ENCODE data around the gene RNF208. TPM values are rescaled to one million over a fixed set of nuclear protein-coding genes. Genes with fewer than 3 reads are reported as not detected.
A peak's percentile ranks its signal among the peaks of the same experiment; 100 is the strongest.

RNF208 gene, protein sequence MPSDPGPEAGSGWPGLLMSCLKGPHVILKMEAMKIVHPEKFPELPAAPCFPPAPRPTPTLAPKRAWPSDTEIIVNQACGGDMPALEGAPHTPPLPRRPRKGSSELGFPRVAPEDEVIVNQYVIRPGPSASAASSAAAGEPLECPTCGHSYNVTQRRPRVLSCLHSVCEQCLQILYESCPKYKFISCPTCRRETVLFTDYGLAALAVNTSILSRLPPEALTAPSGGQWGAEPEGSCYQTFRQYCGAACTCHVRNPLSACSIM
- total RNA-seq (not detected), polyA plus RNA-seq (8.1 TPM)

DNA sequence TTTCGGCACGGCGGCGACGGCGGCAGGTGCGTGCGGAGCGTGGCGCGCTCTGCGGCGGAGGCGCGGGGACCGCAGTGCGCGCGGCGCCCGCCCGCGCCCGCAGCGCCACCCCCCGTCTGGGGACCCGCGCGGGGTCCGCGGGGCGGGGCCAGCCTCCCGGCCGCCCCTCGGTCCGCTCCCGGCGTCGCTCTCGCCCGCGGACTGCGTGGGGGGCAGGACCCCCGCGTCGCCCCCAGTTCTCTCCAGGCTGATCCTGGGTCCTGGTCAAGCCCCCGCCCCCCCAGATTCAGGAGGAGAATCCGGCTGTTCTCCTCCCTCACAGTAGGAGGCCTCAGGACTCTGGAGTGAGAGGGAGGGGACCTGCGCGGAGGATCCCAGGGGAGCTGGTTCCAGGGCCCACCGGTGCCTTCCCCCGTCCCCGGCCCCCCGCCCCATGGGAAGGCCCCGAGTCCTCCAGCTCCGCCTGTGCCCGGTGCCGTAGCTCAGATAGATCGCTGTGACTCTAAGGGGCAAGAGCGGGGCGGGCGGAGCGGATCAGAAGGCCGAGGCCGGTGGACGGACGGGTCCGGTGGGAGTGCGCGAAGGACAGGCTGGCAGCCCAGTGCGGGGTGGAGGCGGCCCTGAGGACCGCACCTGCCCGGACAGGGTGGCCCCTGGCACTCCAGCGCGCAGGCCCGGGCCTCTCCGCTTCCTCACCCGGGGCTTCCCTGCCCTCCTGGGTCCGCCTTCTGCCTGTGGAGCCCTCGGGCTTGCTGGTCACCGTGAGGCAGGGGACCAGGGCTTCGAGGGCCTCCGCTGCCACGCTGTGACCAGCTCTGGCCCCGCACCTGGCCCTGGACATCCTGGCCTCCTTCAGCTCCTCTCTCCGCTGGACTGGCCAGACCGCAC is at the start of gene RNF208:
Gene RNF208, minus strand, starts transcription at position 51 of the 888 bp plus-strand sequence. CDS start 1,028 bp downstream, outside the sequence.
- WGBS = 4% methylated on average over 85 of the region's 88 CpGs
- H3K36me3 ChIP-seq (ENCODE audit: insufficient read depth) = no peaks in the 10 kb centered on the region
- H3K4me1 ChIP-seq (ENCODE audit: insufficient read depth) = peaks cover 2% of the 10 kb centered on the region
- peak within 1 kb of the TSS; percentile 49 for H3K4me3 ChIP-seq (ENCODE audit: low read depth, low read length)
- H3K27ac ChIP-seq (ENCODE audit: low read depth) = peak within 1 kb of the TSS; percentile 25
- no peak for DNase-seq (ENCODE audit: extremely low spot score)

DNA sequence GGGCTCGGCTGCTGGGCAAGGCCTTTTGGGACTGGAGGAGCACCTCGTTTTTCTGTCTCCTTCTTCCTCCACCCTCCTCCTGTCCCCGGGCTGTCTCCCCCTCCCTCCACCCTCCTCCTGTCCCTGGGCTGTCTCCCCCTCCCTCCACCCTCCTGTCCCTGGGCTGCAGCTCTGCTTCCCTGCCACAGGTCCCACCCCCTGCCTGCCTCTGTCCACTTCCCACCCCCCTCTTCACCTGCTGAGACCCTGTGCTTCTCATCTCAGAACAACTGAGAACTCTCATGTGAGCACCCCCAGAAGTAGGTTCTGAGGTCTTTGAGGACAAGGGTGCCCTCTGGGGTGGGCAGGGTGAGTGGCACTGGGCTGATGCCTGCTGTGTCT is 49.6 kb upstream of the RNF208 start:
- H3K4me3 ChIP-seq (ENCODE audit: low read depth, low read length) = no peak overlapping the region
- H3K27ac ChIP-seq (ENCODE audit: low read depth) = no peak overlapping the region
- WGBS = 46% methylated on average over 3 of the region's 3 CpGs
- no peak for DNase-seq (ENCODE audit: extremely low spot score)
- no peaks in the 10 kb centered on the region for H3K36me3 ChIP-seq (ENCODE audit: insufficient read depth)
- peaks cover 2% of the 10 kb centered on the region for H3K4me1 ChIP-seq (ENCODE audit: insufficient read depth)

- Histone ChIP-seq H3K4me3 (ENCODE audit: low read depth, low read length) (no peak overlapping the region), H3K4me1 (ENCODE audit: insufficient read depth) (no peaks in the 10 kb centered on the region), H3K27ac (ENCODE audit: low read depth) (no peak overlapping the region), H3K36me3 (ENCODE audit: insufficient read depth) (no peaks in the 10 kb centered on the region)
- DNase-seq (ENCODE audit: extremely low spot score) = no peak
- WGBS = 87% methylated on average over 32 of the region's 32 CpGs
Observed at GRCh38 chr9:137270929-137271695, 49.1 kb upstream of the RNF208 start.

DNA sequence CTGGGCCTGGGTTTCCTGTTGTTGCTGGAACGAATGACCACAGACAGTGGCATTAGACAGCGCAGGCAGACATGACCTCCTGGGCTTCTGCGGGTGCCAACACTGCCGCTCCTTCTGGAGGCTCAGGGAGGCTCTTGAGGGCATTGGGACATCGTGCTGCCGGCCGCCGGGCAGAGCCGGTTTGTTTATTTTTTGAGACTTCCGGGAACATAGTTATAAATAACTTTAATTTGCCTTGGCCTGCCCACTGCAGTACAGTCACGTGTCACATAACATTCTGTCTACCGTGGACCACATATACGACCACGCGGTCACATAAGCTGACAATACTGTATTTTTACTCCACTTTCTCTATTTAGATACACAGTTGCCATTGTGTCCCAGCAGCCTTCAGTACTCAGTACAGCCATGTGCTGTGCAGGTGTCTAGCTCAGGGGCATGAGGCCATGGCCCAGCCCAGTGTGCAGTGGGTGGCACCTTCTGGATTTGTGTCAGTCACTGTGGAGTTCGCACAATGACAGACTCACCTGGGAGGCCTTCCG is 47.3 kb upstream of the RNF208 start:
- no peak overlapping the region for H3K4me3 ChIP-seq (ENCODE audit: low read depth, low read length)
- no peak overlapping the region for H3K27ac ChIP-seq (ENCODE audit: low read depth)
- no peak for DNase-seq (ENCODE audit: extremely low spot score)
- H3K4me1 ChIP-seq (ENCODE audit: insufficient read depth) = no peaks in the 10 kb centered on the region
- WGBS = 41% methylated on average over 17 of the region's 17 CpGs
- no peaks in the 10 kb centered on the region for H3K36me3 ChIP-seq (ENCODE audit: insufficient read depth)

DNA sequence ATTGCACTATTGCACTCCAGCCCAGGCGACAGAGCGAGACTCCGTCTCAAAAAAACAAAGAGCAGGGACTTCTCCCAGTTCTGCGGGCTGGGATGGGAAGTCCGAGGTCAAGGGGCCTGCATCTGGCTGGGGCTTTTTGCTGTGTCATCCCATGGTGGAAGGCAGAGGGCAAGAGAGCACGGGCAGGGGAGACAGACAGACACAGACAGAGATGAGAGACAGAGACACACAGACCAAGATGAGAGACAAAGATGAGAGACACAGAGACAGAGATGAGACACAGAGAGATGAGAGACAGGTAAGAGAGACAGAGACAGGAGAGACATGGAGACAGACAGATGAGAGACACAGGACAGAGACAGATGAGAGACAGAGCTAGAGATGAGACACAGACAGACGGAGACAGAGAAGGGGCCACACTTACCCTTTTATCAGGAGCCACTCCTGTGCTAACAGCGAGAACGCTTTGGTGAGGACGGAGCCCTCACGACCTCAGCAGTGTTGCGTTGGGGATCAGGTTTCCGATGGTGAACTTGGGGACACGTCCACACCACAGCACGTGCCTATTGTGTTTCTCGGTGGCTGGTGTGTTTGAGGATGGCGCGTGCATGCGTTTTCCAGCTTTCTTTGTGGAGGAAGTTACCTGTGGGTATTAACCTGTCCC is 46.6 kb upstream of the RNF208 start:
- peak overlapping the region; percentile 25 for H3K27ac ChIP-seq (ENCODE audit: low read depth)
- H3K36me3 ChIP-seq (ENCODE audit: insufficient read depth) = peaks cover 3% of the 10 kb centered on the region
- H3K4me1 ChIP-seq (ENCODE audit: insufficient read depth) = no peaks in the 10 kb centered on the region
- DNase-seq (ENCODE audit: extremely low spot score) = no peak
- no peak overlapping the region for H3K4me3 ChIP-seq (ENCODE audit: low read depth, low read length)
- WGBS = 79% methylated on average over 19 of the region's 19 CpGs

- no peak for DNase-seq (ENCODE audit: extremely low spot score)
- Histone ChIP-seq H3K4me3 (ENCODE audit: low read depth, low read length) (no peak overlapping the region), H3K27ac (ENCODE audit: low read depth) (no peak overlapping the region), H3K4me1 (ENCODE audit: insufficient read depth) (no peaks in the 10 kb centered on the region), H3K36me3 (ENCODE audit: insufficient read depth) (peaks cover 3% of the 10 kb centered on the region)
- 88% methylated on average over 6 of the region's 6 CpGs for WGBS
Observed at GRCh38 chr9:137267933-137268355, 45.9 kb upstream of the RNF208 start.

DNA sequence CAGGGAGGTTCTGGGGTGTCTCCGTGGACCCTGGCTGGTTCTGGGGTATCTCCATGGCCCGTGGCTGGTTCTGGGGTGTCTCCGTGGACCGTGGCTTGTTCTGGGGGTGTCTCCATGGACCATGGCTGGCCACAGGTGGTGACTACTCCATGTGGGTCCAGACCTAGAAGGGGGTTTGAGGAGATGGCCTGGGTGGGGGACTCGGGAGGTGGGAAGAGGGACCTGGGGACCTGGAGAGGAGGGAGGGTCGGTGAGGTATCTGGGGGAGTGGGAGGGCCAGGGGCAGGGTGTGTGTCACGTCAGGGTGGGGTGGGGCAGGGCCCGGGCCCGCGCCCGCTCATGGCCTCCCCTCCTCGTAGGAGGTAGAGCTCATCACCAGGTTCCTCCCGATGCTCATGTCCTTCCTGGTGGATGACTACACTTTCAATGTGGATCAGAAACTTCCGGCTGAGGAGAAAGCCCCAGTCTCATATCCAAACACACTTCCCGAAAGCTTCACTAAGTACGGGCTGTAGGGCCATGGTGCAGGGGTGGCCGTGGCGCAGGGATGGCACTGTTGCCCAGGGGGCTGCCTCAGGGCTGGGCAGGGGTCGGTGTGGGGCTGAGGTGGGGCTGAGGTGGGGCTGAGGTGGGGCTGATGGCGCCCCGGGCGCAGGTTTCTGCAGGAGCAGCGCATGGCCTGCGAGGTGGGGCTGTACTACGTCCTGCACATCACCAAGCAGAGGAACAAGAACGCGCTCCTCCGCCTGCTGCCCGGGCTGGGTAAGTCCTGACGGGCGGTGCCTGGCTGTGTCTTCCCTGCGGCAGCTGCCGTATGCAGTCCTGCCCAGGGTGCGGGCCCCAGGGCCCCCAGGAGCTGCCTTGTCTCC is 44.8 kb upstream of the RNF208 start:
- DNase-seq (ENCODE audit: extremely low spot score) = no peak
- no peak overlapping the region for H3K4me3 ChIP-seq (ENCODE audit: low read depth, low read length)
- no peak overlapping the region for H3K27ac ChIP-seq (ENCODE audit: low read depth)
- H3K4me1 ChIP-seq (ENCODE audit: insufficient read depth) = no peaks in the 10 kb centered on the region
- H3K36me3 ChIP-seq (ENCODE audit: insufficient read depth) = peaks cover 3% of the 10 kb centered on the region
- 89% methylated on average over 34 of the region's 34 CpGs for WGBS

- no peak overlapping the region for H3K27ac ChIP-seq (ENCODE audit: low read depth)
- H3K4me1 ChIP-seq (ENCODE audit: insufficient read depth) = no peaks in the 10 kb centered on the region
- DNase-seq (ENCODE audit: extremely low spot score) = no peak
- WGBS = 88% methylated on average over 15 of the region's 15 CpGs
- peaks cover 3% of the 10 kb centered on the region for H3K36me3 ChIP-seq (ENCODE audit: insufficient read depth)
- H3K4me3 ChIP-seq (ENCODE audit: low read depth, low read length) = no peak overlapping the region
Observed at GRCh38 chr9:137266162-137266527, 44.1 kb upstream of the RNF208 start.

- Histone ChIP-seq H3K4me1 (ENCODE audit: insufficient read depth) (no peaks in the 10 kb centered on the region), H3K27ac (ENCODE audit: low read depth) (no peak overlapping the region), H3K36me3 (ENCODE audit: insufficient read depth) (peaks cover 3% of the 10 kb centered on the region), H3K4me3 (ENCODE audit: low read depth, low read length) (no peak overlapping the region)
- WGBS = 92% methylated on average over 29 of the region's 29 CpGs
- DNase-seq (ENCODE audit: extremely low spot score) = no peak
Observed at GRCh38 chr9:137265496-137266161, 43.6 kb upstream of the RNF208 start.

DNA sequence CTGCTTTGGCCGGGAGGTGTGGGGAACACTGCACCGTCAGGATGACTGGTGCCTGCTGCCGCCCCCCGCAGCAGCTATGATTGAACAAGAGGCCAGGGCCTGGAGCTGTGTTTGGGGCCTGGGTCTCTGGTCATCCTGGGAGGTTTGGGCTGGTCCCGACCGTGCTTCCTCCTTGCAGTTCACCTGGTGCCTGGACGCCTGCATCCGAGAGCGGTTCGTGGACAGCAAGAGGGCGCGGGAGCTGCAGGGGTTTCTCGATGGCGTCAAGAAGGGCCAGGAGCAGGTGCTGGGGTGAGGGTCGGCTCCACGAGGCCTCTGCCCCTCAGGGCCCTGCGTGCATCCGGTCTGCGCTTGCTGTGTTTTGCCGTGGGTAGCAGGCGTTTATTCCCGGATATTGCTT is 42.0 kb upstream of the RNF208 start:
- DNase-seq (ENCODE audit: extremely low spot score) = no peak
- H3K36me3 ChIP-seq (ENCODE audit: insufficient read depth) = peaks cover 3% of the 10 kb centered on the region
- no peak overlapping the region for H3K4me3 ChIP-seq (ENCODE audit: low read depth, low read length)
- H3K4me1 ChIP-seq (ENCODE audit: insufficient read depth) = no peaks in the 10 kb centered on the region
- WGBS = 95% methylated on average over 22 of the region's 22 CpGs
- H3K27ac ChIP-seq (ENCODE audit: low read depth) = no peak overlapping the region

DNA sequence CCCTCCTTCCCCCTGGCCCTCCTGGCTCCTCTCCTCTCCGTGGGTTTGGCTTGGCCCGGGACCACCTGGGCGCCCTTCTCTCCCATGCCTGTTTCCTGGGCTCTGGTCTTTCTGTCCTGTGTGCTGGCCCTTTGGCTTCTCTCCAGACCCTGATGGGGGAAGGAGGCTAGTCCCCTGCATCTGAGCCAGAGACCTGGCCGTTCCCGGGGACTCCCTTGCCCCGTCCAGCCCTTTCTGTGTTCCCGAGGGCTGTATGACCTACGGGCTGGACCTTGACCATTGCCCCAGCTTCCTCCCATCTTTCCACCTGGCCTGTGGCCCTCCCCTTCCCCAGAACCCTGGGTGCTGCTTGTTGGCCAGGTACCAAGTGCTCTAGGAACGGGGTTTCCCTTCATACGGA is 41.5 kb upstream of the RNF208 start:
- Histone ChIP-seq H3K27ac (ENCODE audit: low read depth) (no peak overlapping the region), H3K36me3 (ENCODE audit: insufficient read depth) (peaks cover 3% of the 10 kb centered on the region), H3K4me1 (ENCODE audit: insufficient read depth) (no peaks in the 10 kb centered on the region), H3K4me3 (ENCODE audit: low read depth, low read length) (no peak overlapping the region)
- DNase-seq (ENCODE audit: extremely low spot score) = no peak
- 78% methylated on average over 10 of the region's 10 CpGs for whole genome bisulfite sequencing

DNA sequence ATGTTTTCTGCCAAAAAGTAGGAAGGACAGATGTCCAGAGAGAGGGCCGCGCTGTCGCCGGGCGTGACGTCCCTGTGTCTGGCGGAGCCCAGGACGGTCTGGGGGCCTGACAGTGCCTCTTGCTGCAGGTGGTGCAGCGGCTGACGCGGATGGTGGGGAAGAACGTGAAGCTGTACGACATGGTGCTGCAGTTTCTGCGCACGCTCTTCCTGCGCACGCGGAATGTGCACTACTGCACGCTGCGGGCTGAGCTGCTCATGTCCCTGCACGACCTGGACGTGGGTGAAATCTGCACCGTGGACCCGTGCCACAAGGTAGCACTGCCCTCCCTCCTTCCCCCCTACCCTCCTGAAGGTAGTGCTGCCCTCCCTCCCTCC is 40.9 kb upstream of the RNF208 start:
- Histone ChIP-seq H3K36me3 (ENCODE audit: insufficient read depth) (peaks cover 3% of the 10 kb centered on the region), H3K4me1 (ENCODE audit: insufficient read depth) (no peaks in the 10 kb centered on the region), H3K27ac (ENCODE audit: low read depth) (no peak overlapping the region), H3K4me3 (ENCODE audit: low read depth, low read length) (no peak overlapping the region)
- no peak for DNase-seq (ENCODE audit: extremely low spot score)
- 89% methylated on average over 24 of the region's 24 CpGs for WGBS

Data from urinary bladder (tissue), 4 donors.